ENCODE data around the gene DAO. TPM values are rescaled to one million over a fixed set of nuclear protein-coding genes. Genes with fewer than 3 reads are reported as not detected.
A peak's percentile ranks its signal among the peaks of the same experiment; 100 is the strongest.

The DAO gene
- total RNA-seq: not detected in 3 replicates
- long read RNA-seq: 0 reads

DNA sequence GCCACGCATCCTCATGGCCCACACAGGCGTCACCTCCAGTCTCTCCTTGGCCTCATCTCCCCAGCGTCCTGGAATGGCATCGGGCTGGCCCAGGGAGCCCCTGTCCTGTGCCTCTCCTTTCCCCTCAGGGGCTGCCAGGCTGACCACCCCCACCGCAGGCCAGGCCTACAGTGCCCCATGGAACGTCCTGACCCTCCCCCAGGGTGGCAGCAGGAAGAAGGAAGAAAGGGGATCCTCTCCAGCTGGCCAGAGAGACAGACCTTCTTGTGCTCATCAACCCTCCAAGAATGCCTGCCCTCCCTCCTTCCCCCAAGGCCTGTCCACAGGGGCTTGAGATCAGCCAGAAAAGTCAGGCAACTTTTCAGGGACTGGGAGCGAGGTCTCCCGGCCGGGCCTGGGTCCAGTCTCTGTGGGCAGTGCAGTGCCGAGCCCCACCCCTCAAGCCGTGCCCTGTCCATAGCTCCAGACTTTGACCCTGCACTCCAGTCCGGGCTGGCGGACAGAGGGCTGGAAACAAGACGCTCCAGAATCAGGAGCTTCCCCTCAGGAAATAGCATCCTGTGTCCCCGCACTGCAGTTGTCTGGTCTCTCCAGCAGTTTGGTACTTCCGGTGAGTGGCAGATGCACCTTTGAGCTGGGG lies at the start of gene DAO:
TSS of gene DAO (plus strand) at position 478 of the 640 bp plus-strand sequence. CDS start 4,915 bp downstream, outside the sequence.
- H3K4me1 Mint-ChIP-seq (ENCODE audit: low read depth): no peaks in the 10 kb centered on the region
- no peaks in the 10 kb centered on the region for H3K36me3 Mint-ChIP-seq (ENCODE audit: low read depth)
- DNase-seq (ENCODE audit: low spot score): no peak
- H3K27ac Mint-ChIP-seq (ENCODE audit: unreplicated experiment): no peak within 1 kb of the TSS
- H3K9me3 Mint-ChIP-seq (ENCODE audit: low read depth): no peaks in the 10 kb centered on the region
- TF ChIP-seq, protein P1, sequence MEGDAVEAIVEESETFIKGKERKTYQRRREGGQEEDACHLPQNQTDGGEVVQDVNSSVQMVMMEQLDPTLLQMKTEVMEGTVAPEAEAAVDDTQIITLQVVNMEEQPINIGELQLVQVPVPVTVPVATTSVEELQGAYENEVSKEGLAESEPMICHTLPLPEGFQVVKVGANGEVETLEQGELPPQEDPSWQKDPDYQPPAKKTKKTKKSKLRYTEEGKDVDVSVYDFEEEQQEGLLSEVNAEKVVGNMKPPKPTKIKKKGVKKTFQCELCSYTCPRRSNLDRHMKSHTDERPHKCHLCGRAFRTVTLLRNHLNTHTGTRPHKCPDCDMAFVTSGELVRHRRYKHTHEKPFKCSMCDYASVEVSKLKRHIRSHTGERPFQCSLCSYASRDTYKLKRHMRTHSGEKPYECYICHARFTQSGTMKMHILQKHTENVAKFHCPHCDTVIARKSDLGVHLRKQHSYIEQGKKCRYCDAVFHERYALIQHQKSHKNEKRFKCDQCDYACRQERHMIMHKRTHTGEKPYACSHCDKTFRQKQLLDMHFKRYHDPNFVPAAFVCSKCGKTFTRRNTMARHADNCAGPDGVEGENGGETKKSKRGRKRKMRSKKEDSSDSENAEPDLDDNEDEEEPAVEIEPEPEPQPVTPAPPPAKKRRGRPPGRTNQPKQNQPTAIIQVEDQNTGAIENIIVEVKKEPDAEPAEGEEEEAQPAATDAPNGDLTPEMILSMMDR (IDR thresholded peaks at IDR 0.05): no peak
- H3K27me3 Mint-ChIP-seq (ENCODE audit: low read depth): no peaks in the 10 kb centered on the region
- H3K4me3 Mint-ChIP-seq (ENCODE audit: unreplicated experiment): no peak within 1 kb of the TSS

DNA sequence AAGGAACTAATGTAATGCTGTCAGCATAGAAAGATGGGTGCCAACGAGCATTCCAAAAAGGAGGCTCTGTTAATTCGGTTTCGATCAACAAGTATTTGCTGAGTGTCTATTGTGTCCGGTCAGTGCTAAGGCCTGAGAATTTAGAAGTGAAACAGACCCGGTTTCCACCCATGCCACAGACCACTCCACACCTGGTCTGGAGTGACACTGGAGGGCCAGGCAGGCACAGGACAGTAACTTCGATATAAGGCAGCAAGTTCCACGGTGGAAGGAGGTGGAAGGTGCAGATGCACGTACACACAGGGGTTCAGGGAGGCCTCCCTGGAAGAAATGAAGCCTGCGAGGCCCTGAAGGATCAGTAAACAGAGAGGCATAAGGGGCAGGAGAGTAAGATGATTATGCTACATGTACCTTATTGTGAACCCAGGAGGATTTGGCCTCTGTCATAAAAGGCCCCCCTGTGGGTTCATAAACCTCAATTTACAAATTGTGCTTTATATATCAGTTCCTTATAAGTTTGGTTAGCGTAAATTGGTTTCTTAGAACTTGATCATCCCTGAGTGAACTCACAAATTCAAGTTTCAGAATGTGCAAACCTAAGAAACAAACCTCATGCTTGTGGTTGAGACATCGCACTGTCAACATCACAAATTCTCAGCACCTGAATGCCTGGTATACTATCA lies 48.4 kb upstream of the DAO start:
- peaks cover 43% of the 10 kb centered on the region for H3K36me3 Mint-ChIP-seq (ENCODE audit: low read depth)
- H3K4me1 Mint-ChIP-seq (ENCODE audit: low read depth): peaks cover 96% of the 10 kb centered on the region
- H3K27me3 Mint-ChIP-seq (ENCODE audit: low read depth): no peaks in the 10 kb centered on the region
- no peak for DNase-seq (ENCODE audit: low spot score)
- no peak overlapping the region for H3K4me3 Mint-ChIP-seq (ENCODE audit: unreplicated experiment)
- H3K27ac Mint-ChIP-seq (ENCODE audit: unreplicated experiment): peak overlapping the region; percentile 99
- TF ChIP-seq, protein P1 (IDR thresholded peaks at IDR 0.05): no peak
- no peaks in the 10 kb centered on the region for H3K9me3 Mint-ChIP-seq (ENCODE audit: low read depth)

DNA sequence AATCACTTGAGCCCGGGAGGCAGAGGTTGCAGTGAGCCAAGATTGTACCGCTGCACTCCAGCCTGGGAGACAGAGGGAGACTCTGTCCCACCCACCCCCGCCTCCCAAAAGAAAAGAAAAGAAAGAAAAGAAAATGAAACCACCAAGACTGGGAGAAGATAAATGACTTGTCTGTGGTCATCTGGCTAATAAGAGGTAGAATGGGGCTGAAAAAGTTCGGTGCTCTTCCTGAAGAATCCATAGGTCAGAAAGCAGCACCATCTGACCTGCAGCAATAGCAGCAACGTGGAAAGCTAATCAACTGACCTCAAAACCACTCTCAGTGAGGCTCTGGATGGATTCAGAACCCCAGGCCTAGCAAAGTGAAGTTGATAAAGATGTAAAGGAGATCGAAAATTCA lies 47.7 kb upstream of the DAO start:
- no peaks in the 10 kb centered on the region for H3K9me3 Mint-ChIP-seq (ENCODE audit: low read depth)
- DNase-seq (ENCODE audit: low spot score): no peak
- peak overlapping the region; percentile 99 for H3K27ac Mint-ChIP-seq (ENCODE audit: unreplicated experiment)
- peaks cover 96% of the 10 kb centered on the region for H3K4me1 Mint-ChIP-seq (ENCODE audit: low read depth)
- peaks cover 45% of the 10 kb centered on the region for H3K36me3 Mint-ChIP-seq (ENCODE audit: low read depth)
- no peaks in the 10 kb centered on the region for H3K27me3 Mint-ChIP-seq (ENCODE audit: low read depth)
- peak overlapping the region; percentile 57 for H3K4me3 Mint-ChIP-seq (ENCODE audit: unreplicated experiment)
- TF ChIP-seq, protein P1 (IDR thresholded peaks at IDR 0.05): no peak

DNA sequence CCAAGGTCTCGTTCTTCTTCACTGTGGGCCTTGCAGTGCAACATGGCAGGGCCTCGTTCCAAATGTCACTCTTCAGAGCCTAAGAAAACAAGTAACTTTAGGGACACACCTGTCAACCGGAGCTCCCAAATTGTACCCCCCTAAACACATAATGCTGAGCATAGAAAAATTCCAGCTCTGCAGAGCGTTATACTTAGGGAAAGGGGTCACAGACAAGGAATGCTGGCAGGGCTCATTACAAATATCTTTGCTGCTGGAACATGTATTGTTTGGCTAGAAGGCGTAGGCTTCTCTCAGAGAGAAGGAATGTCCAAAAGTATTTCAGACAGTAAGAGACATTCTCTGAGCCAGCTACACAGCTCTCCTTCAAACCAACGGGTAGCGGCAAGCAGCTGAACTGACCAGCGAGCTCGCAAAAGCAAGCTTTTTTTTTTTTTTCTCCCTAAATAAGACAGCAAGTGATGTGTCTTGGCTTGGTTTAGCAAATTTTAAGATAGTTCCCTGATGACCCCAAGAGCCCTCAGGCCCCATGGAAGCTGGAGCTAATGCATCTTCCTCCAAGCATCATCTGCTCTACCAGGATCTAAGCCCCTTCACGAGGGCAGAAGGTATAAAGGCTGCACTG lies 47.0 kb upstream of the DAO start:
- H3K9me3 Mint-ChIP-seq (ENCODE audit: low read depth): no peaks in the 10 kb centered on the region
- no peak for DNase-seq (ENCODE audit: low spot score)
- peaks cover 42% of the 10 kb centered on the region for H3K36me3 Mint-ChIP-seq (ENCODE audit: low read depth)
- peak overlapping the region; percentile 57 for H3K4me3 Mint-ChIP-seq (ENCODE audit: unreplicated experiment)
- no peaks in the 10 kb centered on the region for H3K27me3 Mint-ChIP-seq (ENCODE audit: low read depth)
- H3K27ac Mint-ChIP-seq (ENCODE audit: unreplicated experiment): peak overlapping the region; percentile 99
- peaks cover 96% of the 10 kb centered on the region for H3K4me1 Mint-ChIP-seq (ENCODE audit: low read depth)
- TF ChIP-seq, protein P1 (IDR thresholded peaks at IDR 0.05): peak; percentile 25

DNA sequence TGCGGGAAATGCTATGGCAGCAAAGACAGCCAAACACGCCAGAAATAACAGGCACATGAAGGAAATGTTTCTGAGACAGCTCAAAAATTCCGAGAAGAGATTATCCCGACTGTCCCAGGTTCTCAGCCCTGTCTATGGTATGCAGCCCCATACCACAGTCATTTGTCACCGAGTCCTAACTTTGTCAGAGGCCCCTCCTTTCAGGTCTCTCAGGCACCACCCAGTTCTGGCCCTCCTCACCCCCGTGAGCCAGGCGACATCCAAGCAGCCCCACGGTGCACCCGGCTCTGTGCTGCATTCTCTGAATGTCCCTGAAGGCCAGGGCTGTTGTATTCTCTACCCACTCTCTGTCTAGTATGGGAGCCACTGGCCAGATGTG lies 46.5 kb upstream of the DAO start:
- Mint-ChIP-seq H3K36me3 (ENCODE audit: low read depth) (peaks cover 44% of the 10 kb centered on the region), H3K4me3 (ENCODE audit: unreplicated experiment) (peak overlapping the region; percentile 57), H3K27ac (ENCODE audit: unreplicated experiment) (peak overlapping the region; percentile 99), H3K27me3 (ENCODE audit: low read depth) (no peaks in the 10 kb centered on the region), H3K9me3 (ENCODE audit: low read depth) (no peaks in the 10 kb centered on the region), H3K4me1 (ENCODE audit: low read depth) (peaks cover 96% of the 10 kb centered on the region)
- TF ChIP-seq, protein P1 (IDR thresholded peaks at IDR 0.05): no peak
- no peak for DNase-seq (ENCODE audit: low spot score)

Data from chondrocyte (in vitro differentiated cells).